GM12872 (cell line): ENCODE results near the gene TFF1.

ENCODE experiments used
- TF ChIP-seq, protein P1 (sequence below): IDR thresholded peaks from 3 replicates; pipeline ENCODE4 v1.5.1; 2011; ENCODE audit warnings: low read depth, mild to moderate bottlenecking, low read length, moderate library complexity; ENCODE audit not compliant: insufficient read depth

Gene TFF1

GRCh38 chr21:42374457-42374856 is 8.1 kb upstream of the TFF1 start:
- TF ChIP-seq, protein P1, sequence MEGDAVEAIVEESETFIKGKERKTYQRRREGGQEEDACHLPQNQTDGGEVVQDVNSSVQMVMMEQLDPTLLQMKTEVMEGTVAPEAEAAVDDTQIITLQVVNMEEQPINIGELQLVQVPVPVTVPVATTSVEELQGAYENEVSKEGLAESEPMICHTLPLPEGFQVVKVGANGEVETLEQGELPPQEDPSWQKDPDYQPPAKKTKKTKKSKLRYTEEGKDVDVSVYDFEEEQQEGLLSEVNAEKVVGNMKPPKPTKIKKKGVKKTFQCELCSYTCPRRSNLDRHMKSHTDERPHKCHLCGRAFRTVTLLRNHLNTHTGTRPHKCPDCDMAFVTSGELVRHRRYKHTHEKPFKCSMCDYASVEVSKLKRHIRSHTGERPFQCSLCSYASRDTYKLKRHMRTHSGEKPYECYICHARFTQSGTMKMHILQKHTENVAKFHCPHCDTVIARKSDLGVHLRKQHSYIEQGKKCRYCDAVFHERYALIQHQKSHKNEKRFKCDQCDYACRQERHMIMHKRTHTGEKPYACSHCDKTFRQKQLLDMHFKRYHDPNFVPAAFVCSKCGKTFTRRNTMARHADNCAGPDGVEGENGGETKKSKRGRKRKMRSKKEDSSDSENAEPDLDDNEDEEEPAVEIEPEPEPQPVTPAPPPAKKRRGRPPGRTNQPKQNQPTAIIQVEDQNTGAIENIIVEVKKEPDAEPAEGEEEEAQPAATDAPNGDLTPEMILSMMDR: no peak

DNA sequence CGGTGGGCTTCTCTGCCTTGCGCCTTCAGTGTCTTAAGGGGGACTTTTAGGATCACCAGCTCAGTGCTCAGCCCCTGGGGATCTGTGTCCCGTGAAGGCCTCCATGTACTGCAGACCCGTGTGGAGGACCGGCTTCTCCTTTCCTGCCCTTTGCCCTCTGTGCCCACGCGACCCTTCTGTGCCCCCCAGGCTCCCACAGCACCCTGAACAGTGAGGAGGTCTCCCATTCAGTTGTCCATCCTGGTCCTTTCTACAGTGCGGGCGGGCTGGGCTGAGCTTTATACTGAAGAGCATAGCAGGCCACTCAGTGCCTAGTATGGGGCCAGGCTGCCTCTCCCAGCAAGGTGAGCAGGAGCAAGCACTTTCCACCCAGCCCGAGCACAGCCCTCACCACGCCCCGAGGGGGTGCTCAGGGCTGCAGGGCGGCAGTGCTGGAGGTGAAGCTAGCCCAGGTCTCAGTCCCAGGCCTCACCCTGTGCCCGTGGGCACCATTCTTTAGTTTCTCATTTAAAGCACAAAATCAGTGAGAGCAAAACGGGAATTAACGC is 7.6 kb upstream of the TFF1 start:
- TF ChIP-seq, protein P1: no peak

DNA sequence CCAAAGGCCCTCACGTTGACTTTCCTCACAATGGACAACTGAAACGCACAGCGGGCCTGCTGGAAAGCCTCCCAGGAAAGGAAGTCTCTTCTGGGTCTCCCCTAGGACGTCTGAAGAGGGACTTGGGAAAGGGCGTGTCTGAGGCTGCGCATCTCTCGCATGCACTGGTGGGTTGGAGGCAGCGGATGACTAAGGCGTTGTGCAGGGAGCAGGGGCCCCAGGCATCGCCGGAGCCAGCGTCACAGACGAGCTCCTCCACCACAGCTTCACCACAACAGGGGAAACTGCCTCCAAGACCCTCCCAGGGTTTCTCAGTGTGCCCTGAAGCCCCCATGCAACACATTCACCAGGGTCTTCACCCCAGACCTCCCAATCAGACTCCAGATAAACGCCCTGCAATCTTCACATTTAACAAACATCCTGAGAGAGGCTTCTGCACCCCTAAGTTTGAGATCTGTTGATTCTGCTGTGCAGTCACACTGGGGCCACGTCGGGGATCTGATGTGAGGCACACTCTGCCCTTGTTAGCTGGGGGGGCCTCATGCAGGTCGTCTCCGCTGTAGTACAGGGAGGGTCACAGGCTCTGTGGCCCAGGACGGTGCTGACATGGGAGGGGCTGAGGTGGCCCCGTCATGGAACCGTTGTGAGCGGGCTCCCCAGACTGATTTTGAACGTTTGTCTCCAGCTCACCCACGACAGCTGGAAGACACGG is 7.0 kb upstream of the TFF1 start:
- TF ChIP-seq, protein P1: no peak

GRCh38 chr21:42370894-42371654 is 4.7 kb upstream of the TFF1 start:
- TF ChIP-seq, protein P1: no peak

- TF ChIP-seq, protein P1: no peak
Measured at GRCh38 chr21:42369821-42370220, 3.5 kb upstream of the TFF1 start.

DNA sequence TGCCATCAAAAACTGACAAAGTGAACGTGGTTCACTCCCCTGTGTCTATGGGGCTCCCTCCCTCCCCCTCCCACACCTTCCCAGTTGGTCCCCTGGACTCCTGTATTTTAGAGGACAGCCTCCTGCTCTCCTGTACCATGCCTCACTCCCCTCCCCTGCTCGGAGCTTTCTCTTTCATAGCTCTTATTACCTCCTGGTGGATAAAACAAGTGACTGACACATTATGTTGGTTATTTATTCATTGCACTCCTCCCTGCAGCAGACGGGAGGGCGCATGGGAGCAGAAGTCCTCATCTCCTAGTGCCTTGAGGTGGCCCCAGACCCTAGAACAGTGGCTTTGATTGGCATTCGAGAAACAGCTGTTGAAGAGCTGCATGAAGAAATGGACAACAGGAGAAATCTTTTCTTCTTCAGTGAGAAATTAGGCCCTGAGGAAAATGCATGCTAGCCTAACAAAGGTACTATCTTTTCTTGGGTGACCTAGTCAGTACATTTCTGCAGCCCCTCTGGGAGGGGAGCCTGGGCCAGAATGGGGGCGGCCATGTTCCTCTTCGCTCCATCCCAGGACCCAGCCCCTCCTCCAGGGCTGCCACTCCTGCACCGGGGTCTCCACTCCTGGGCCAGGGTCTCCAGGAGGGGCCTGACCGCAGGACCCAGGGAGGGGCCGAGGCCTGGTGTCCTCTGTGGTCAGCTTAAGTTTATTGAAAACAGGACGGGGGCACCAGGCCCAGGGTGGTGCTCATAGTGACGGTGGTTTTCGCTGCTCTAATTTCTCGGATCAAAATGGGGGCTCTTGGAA is 1.2 kb upstream of the TFF1 start:
- TF ChIP-seq, protein P1: no peak

DNA sequence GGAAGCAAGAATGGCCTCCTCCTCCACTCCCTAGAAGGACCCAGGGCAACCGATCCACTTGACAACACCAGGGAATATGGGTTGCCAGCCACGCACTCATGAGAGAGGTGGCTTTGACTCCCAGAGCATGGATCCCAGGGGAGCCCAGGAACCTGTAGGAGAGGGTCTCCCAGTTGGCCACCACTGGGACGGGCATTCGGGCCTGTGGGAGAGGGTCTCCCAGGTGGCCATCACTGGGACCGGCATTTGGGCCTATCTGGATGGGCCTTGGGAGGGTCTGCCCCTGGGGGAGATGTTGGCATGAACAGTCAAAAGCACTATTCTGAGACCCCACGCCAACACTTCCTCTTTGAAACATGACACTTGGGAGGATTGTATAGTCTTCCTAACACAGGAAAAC is 565 bp downstream of the TFF1 start:
- TF ChIP-seq, protein P1: no peak
